GM10248 (cell line): Measurements from ENCODE around the gene BMI1.
"Not testable (repeated sequence)": the region's sequence is repeated elsewhere in the genome, so short reads cannot be mapped to it uniquely, and the experiment has no call there.

Experiments used
- CTCF ChIA-PET: fragments of 300-600 bp; sonication (Branson Sonifier 250); formaldehyde crosslinking; extraction: SDS; loops from one replicate; lab custom pipeline; 2021; ENCODE audit warnings: antibody characterized with exemption; lab: Yijun Ruan, JAX
- POLR2A ChIA-PET: fragments of 350-650 bp; sonication (Branson Sonifier 250); formaldehyde crosslinking; extraction: SDS; loops from one replicate; lab custom pipeline; 2020; ENCODE audit warnings: antibody characterized with exemption; lab: Yijun Ruan, JAX
- DNase-seq: peaks from one replicate; pipeline ENCODE4 v3.0.0; 2012; ENCODE audit errors: extremely low spot score
- CTCF ChIP-seq: IDR thresholded peaks from 2 replicates; pipeline ENCODE4 v1.5.1; 2012; ENCODE audit warnings: mild to moderate bottlenecking, low read depth; ENCODE audit errors: extremely low read depth, missing control alignments, control extremely low read depth

The BMI1 gene

GRCh38 chr10:22294694-22295093 lies 26.2 kb upstream of the BMI1 start:
- no peak for DNase-seq
- ChIA-PET CTCF (interaction anchor here (3.6 kb wide), 1 partner anchor 8 kb away, joined by 17 read pairs; no protein-coding TSS in a partner anchor), POLR2A (no interaction called here)
- no peak for TF ChIP-seq CTCF

GRCh38 chr10:22301193-22301592 lies 19.7 kb upstream of the BMI1 start:
- ChIA-PET CTCF (no interaction called here), POLR2A (no interaction called here)
- TF ChIP-seq CTCF, result no peak
- DNase-seq, result no peak

- CTCF ChIA-PET, result no interaction called here
- no peak for DNase-seq
- TF ChIP-seq CTCF, result no peak
- POLR2A ChIA-PET, result no interaction called here
Observed at GRCh38 chr10:22303461-22303860, 17.4 kb upstream of the BMI1 start.

- no peak for DNase-seq
- ChIA-PET CTCF (no interaction called here), POLR2A (no interaction called here)
- TF ChIP-seq CTCF, result no peak
Observed at GRCh38 chr10:22305721-22306120, 15.2 kb upstream of the BMI1 start.

- ChIA-PET POLR2A (no interaction called here), CTCF (interaction anchor here (1.0 to 1.4 kb wide), 4 partner anchors 8 to 65 kb away, joined by 3 read pairs; partner anchors contain the start of gene COMMD3)
- no peak for TF ChIP-seq CTCF
- DNase-seq, result peak; percentile 59
Observed at GRCh38 chr10:22308390-22308789, 12.5 kb upstream of the BMI1 start.

GRCh38 chr10:22309180-22310000 lies 11.5 kb upstream of the BMI1 start:
- DNase-seq, result no peak
- TF ChIP-seq CTCF, result no peak
- CTCF ChIA-PET, result interaction anchor here (1.3 to 1.4 kb wide), 2 partner anchors 10 to 11 kb away, joined by 3 read pairs; no protein-coding TSS in a partner anchor
- POLR2A ChIA-PET, result no interaction called here

- POLR2A ChIA-PET, DNase-seq: not testable (repeated sequence)
- CTCF ChIA-PET, result interaction anchor here (1.2 to 1.3 kb wide), 2 partner anchors 10 to 14 kb away, joined by 3 read pairs; no protein-coding TSS in a partner anchor
Observed at GRCh38 chr10:22310012-22310411, 10.9 kb upstream of the BMI1 start.
